ENCODE data around the gene PLA2G15. TPM values are rescaled to one million over a fixed set of nuclear protein-coding genes. Genes with fewer than 3 reads are reported as not detected.

The PLA2G15 gene
- total and polyA plus RNA-seq, 2 of the 13 experiments (the other 11 are each of a cell fraction or from before 2014, with no cell fraction given): 14.4 to 23.7 TPM

DNA sequence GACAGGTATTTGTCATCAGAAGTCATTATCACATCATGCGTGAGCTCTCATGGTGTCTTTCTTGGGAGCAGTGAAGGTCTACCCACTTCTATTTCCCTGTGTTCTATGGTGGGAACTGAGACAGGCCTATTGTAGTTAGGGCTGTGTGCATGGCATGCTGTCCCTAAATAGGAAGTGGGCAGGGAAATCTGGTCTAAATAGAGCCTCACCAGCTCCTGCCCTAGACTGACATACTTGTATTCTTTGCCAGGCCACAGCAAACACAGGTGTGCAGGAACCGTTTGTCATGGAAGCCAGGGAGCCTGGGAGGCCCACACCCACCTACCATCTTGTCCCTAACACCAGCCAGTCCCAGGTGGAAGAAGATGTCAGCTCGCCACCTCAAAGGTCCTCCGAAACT lies 29.3 kb downstream of the PLA2G15 start:
- H3K4me3 ChIP-seq (replicated peaks in 1 of 3; ENCODE audit: insufficient read depth in 1 of 3, low read depth in 2 of 3, low read length in 3 of 3): no peak overlapping the region
- H3K4me1 ChIP-seq (ENCODE audit: insufficient read depth, low read length): peaks cover 67% of the 10 kb centered on the region
- no peaks in the 10 kb centered on the region for H3K9me3 ChIP-seq (ENCODE audit: low read length)
- ATAC-seq: no peak
- H2AFZ ChIP-seq (ENCODE audit: low read length): no peak overlapping the region
- peaks cover 64% of the 10 kb centered on the region for H3K79me2 ChIP-seq (ENCODE audit: insufficient read depth, low read length)
- no TSS peak for BruUV-seq (replicated peaks)
- no peak overlapping the region for H3K9ac ChIP-seq (ENCODE audit: insufficient read depth, low read depth, low read length)
- in situ Hi-C loops (cut with HindIII; ENCODE audit: extremely low pct_ligation_motif_present, low pct_unique_long_range_greater_than_20kb): no loop called here
- 98% methylated on average over 4 of the region's 4 CpGs for WGBS (ENCODE audit: low lambda C conversion rate)
- intact Hi-C loops (cut with micrococcal nuclease; ENCODE audit: unreplicated experiment): no loop called here
- no peak for DNase-seq (ENCODE audit: low spot score)
- ChIA-PET POLR2A (interaction anchor here (0.7 to 0.9 kb wide), 2 partner anchors 9 to 37 kb away, joined by 4 to 5 read pairs; partner anchors contain the start of genes PRMT7 and SLC7A6OS), CTCF (ENCODE audit: low intra/inter-chr PET ratio, low total read pairs) (no interaction called here)
- no peak for FAIRE-seq
- TF ChIP-seq ZNF562 (CRISPR knock-in tag; IDR thresholded peaks at IDR 0.05; ENCODE audit: borderline replicate concordance) (no peak), SNAPC5 (CRISPR knock-in tag; IDR thresholded peaks at IDR 0.05; ENCODE audit: borderline replicate concordance) (no peak)
- peaks cover 19 to 36% of the 10 kb centered on the region in 2 experiments for H3K36me3 ChIP-seq (replicated peaks in 1 of 2; ENCODE audit: control insufficient read depth in 1 of 2, insufficient read depth in 2 of 2, low read length in 2 of 2)
- peaks cover 20% of the 10 kb centered on the region for H4K20me1 ChIP-seq (ENCODE audit: insufficient read depth, low read length)
- H3K4me2 ChIP-seq (ENCODE audit: low read depth, low read length): no peak overlapping the region
- peak overlapping the region; percentile 6 for H3K27ac ChIP-seq (ENCODE audit: extremely low read length, insufficient read depth, low read length)
- H3K27me3 ChIP-seq (ENCODE audit: control insufficient read depth in 1 of 2, insufficient read depth in 2 of 2, low read length in 2 of 2): no peaks in the 10 kb centered on the region

GRCh38 chr16:68275611-68276191 lies 30.5 kb downstream of the PLA2G15 start:
- intact Hi-C loops (cut with micrococcal nuclease; ENCODE audit: unreplicated experiment): no loop called here
- no peaks in the 10 kb centered on the region for H3K27me3 ChIP-seq (ENCODE audit: control insufficient read depth in 1 of 2, insufficient read depth in 2 of 2, low read length in 2 of 2)
- peak; percentile 35 for DNase-seq (ENCODE audit: low spot score)
- H3K79me2 ChIP-seq (ENCODE audit: insufficient read depth, low read length): peaks cover 52% of the 10 kb centered on the region
- peak; percentile 24; the same call in 1 of the 3 replicates for ATAC-seq
- WGBS (ENCODE audit: low lambda C conversion rate): 53% methylated on average over 4 of the region's 4 CpGs
- no peaks in the 10 kb centered on the region for H3K9me3 ChIP-seq (ENCODE audit: low read length)
- H3K9ac ChIP-seq (ENCODE audit: insufficient read depth, low read depth, low read length): peak overlapping the region; percentile 27; the same call in 1 of the 2 replicates
- peak overlapping the region; percentile 48 for H3K4me2 ChIP-seq (ENCODE audit: low read depth, low read length)
- CTCF ChIA-PET (ENCODE audit: low intra/inter-chr PET ratio, low total read pairs): no interaction called here
- H3K27ac ChIP-seq (ENCODE audit: extremely low read length, insufficient read depth, low read length): peak overlapping the region; percentile 52
- H4K20me1 ChIP-seq (ENCODE audit: insufficient read depth, low read length): peaks cover 9% of the 10 kb centered on the region; the same call in 1 of the 2 replicates
- peaks cover 67% of the 10 kb centered on the region for H3K4me1 ChIP-seq (ENCODE audit: insufficient read depth, low read length)
- H3K36me3 ChIP-seq (replicated peaks in 1 of 2; ENCODE audit: control insufficient read depth in 1 of 2, insufficient read depth in 2 of 2, low read length in 2 of 2): peaks cover 20 to 44% of the 10 kb centered on the region in 2 experiments
- H2AFZ ChIP-seq (ENCODE audit: low read length): no peak overlapping the region
- no peak overlapping the region for H3K4me3 ChIP-seq (replicated peaks in 1 of 3; ENCODE audit: insufficient read depth in 1 of 3, low read depth in 2 of 3, low read length in 3 of 3)
- POLR2A ChIA-PET: interaction anchor here (1.1 to 2.4 kb wide), 3 partner anchors 9 to 36 kb away, joined by 3 to 16 read pairs (median 10); partner anchors contain the start of genes PRMT7, SLC7A6 and SLC7A6OS
- peak; percentile 58 for FAIRE-seq
- in situ Hi-C loops (cut with HindIII; ENCODE audit: extremely low pct_ligation_motif_present, low pct_unique_long_range_greater_than_20kb): no loop called here
- BruUV-seq (replicated peaks): TSS peak; percentile 35
- peak; percentile 74 for TF ChIP-seq SAP130 (CRISPR knock-in tag; IDR thresholded peaks at IDR 0.05; ENCODE audit: low read depth)
- TF ChIP-seq, protein P1, sequence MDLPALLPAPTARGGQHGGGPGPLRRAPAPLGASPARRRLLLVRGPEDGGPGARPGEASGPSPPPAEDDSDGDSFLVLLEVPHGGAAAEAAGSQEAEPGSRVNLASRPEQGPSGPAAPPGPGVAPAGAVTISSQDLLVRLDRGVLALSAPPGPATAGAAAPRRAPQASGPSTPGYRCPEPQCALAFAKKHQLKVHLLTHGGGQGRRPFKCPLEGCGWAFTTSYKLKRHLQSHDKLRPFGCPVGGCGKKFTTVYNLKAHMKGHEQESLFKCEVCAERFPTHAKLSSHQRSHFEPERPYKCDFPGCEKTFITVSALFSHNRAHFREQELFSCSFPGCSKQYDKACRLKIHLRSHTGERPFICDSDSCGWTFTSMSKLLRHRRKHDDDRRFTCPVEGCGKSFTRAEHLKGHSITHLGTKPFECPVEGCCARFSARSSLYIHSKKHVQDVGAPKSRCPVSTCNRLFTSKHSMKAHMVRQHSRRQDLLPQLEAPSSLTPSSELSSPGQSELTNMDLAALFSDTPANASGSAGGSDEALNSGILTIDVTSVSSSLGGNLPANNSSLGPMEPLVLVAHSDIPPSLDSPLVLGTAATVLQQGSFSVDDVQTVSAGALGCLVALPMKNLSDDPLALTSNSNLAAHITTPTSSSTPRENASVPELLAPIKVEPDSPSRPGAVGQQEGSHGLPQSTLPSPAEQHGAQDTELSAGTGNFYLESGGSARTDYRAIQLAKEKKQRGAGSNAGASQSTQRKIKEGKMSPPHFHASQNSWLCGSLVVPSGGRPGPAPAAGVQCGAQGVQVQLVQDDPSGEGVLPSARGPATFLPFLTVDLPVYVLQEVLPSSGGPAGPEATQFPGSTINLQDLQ (CRISPR knock-in tag; IDR thresholded peaks at IDR 0.05): no peak
- no peak for TF ChIP-seq PCBP1 (IDR thresholded peaks at IDR 0.05; ENCODE audit: borderline replicate concordance, low read depth, low read length)
- no peak for TF ChIP-seq ZNF574 (CRISPR knock-in tag; IDR thresholded peaks at IDR 0.05)

All from HepG2 (cell line).